ENCODE results near the gene CAPN9.

CAPN9 gene

GRCh38 chr1:230800891-230801840, 54.0 kb downstream of the CAPN9 start:
- no peak overlapping the region for H3K4me3 ChIP-seq (ENCODE audit: low read depth, low read length)
- TF ChIP-seq CTCF (IDR thresholded peaks at IDR 0.05; ENCODE audit: low read depth, low read length, missing control alignments) = no peak
- no peak for DNase-seq (ENCODE audit: low read depth)

DNA sequence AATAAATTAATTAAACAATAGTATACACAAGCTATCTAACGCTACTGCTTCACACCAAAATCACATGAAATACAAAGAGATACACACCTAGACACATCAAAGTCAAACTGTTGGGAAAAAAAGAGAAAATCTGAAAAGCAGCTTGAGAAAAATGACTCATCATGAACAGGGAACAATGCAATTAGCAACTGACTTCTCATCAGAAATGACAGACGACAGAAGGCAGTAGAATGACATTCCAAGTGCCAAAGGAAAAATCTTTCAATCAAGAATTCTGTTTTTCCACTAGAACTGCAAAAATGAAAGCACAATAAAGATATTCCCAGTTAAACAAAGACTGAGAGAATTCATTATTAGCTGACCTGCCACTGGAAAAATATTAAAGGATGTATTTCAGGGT, 57.2 kb downstream of the CAPN9 start:
- no peak for DNase-seq (ENCODE audit: low read depth)
- no peak overlapping the region for H3K4me3 ChIP-seq (ENCODE audit: low read depth, low read length)
- no peak for TF ChIP-seq CTCF (IDR thresholded peaks at IDR 0.05; ENCODE audit: low read depth, low read length, missing control alignments)

DNA sequence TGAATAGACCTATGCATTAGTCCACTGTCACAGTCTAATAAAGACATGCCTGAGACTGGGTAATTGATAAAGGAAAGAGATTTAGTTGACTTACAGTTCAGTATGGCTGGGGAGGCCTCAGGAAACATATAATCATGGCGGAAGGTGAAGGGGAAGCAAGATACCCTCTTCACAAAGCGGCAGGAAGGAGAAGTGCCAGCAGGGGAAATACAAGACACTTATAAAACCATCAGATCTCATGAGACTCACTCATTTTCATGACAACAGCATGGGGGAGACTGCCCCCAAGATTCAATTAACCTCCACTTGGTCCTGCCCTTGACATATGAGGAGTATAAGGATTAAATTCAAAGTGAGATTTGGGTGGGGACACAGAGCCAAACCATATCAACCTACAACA, 59.4 kb downstream of the CAPN9 start:
- no peak for TF ChIP-seq CTCF (IDR thresholded peaks at IDR 0.05; ENCODE audit: low read depth, low read length, missing control alignments)
- no peak overlapping the region for H3K4me3 ChIP-seq (ENCODE audit: low read depth, low read length)

GRCh38 chr1:230807029-230807428, 59.8 kb downstream of the CAPN9 start:
- DNase-seq (ENCODE audit: low read depth) = no peak
- TF ChIP-seq CTCF (IDR thresholded peaks at IDR 0.05; ENCODE audit: low read depth, low read length, missing control alignments) = no peak
- no peak overlapping the region for H3K4me3 ChIP-seq (ENCODE audit: low read depth, low read length)

More for the DNA sequence above, 59.4 kb downstream of the CAPN9 start:
- no peak for DNase-seq (ENCODE audit: low read depth)

GRCh38 chr1:230807561-230808280, 60.5 kb downstream of the CAPN9 start:
- TF ChIP-seq CTCF (IDR thresholded peaks at IDR 0.05; ENCODE audit: low read depth, low read length, missing control alignments) = no peak
- DNase-seq (ENCODE audit: low read depth) = no peak
- no peak overlapping the region for H3K4me3 ChIP-seq (ENCODE audit: low read depth, low read length)

- H3K4me3 ChIP-seq (ENCODE audit: low read depth, low read length) = no peak overlapping the region
- TF ChIP-seq CTCF (IDR thresholded peaks at IDR 0.05; ENCODE audit: low read depth, low read length, missing control alignments) = no peak
- DNase-seq (ENCODE audit: low read depth) = no peak
These were observed 61.2 kb downstream of the CAPN9 start for GRCh38 chr1:230808281-230808872.

Measured in GM12864 (cell line).